Mucosa of descending colon (tissue), 3 donors: ENCODE data around the gene BBX. TPM values are rescaled to one million over a fixed set of nuclear protein-coding genes. Genes with fewer than 3 reads are reported as not detected.

Source experiments
- ATAC-seq: fragments of 200-7000 bp; cut with Tn5 transposase; one replicate; pipeline ENCODE4 v1.9.1; 2020; ENCODE audit warnings: mild to moderate bottlenecking, moderate library complexity
- DNase-seq, 3 donors: peaks; one replicate each; pipeline ENCODE4 v3.0.0-alpha.2; 2020
- H3K36me3 ChIP-seq: fragments of 200-600 bp; one replicate; pipeline ENCODE4 v1.8.0; 2021; ENCODE audit warnings: low read depth, mild to moderate bottlenecking
- H3K4me1 ChIP-seq: fragments of 200-600 bp; one replicate; pipeline ENCODE4 v1.8.0; 2021; ENCODE audit warnings: low read depth, mild to moderate bottlenecking
- H3K4me3 ChIP-seq: fragments of 200-600 bp; one replicate; pipeline ENCODE4 v1.8.0; 2021; ENCODE audit warnings: mild to moderate bottlenecking
- H3K9me3 ChIP-seq: fragments of 200-600 bp; one replicate; pipeline ENCODE4 v1.8.0; 2021; ENCODE audit warnings: mild to moderate bottlenecking
- intact Hi-C, 2 donors: fragments of 100-400 bp; cut with DNase I in 1 of 2; cut with micrococcal nuclease in 1 of 2; formaldehyde crosslinking; loops; one replicate each; pipeline versions ENCODE4 v1.11.0 to v1.11.1; 2022; cut with DNase I, micrococcal nuclease
- total RNA-seq, 3 donors: library from RNA; stranded (reverse); fragmentation: NEBNext Ultra II Directional in 2 of 3; extraction: Animal tissue kit (Norgen Biotek cat#: 25700) in 2 of 3; gene quantifications; one replicate each; pipeline versions ENCODE4 v1.2.1 to v1.2.4, GENCODE V29; 2021 to 2023
- TF ChIP-seq, protein P1 (sequence below): fragments of 200-600 bp; IDR thresholded peaks from one replicate; pipeline ENCODE4 v1.8.0; 2022; ENCODE audit warnings: antibody characterized with exemption, mild to moderate bottlenecking
- donor health status: DM: no; HTN: no; CAD: no; lungs with moderate emphysema.
- donor health status: DM: no; HTN: no; CAD: no.
- donor health status: DM: no; HTN: yes; CAD: no.

BBX gene
- total RNA-seq, 3 donors from 2014 or later, result 24.4 to 69.9 (median 26.0) TPM

DNA sequence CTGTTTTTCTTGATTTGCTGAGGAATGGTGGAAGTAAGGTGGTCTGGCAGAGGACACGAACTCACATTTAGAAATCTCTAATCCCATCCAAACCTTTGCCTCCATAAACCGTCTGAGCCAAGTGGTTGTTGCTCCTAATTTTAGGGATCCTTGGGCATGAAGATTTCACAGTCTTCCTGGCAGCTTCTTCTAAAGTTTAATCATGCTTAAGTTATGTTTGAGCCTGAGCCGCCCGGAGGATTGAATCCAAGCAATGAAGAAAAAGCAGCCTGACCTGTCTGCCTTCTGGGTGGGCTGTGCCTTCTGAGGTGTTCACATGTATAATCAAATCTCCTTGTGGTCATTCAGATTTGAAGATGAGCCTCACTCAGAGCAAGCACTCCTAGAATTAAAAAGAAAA is 319.1 kb downstream of the BBX start:
- no peak for DNase-seq
- Histone ChIP-seq H3K4me3 (no peak overlapping the region), H3K9me3 (no peaks in the 10 kb centered on the region), H3K36me3 (no peaks in the 10 kb centered on the region), H3K4me1 (no peaks in the 10 kb centered on the region)
- no peak for ATAC-seq
- intact Hi-C loops, result no loop called here
- TF ChIP-seq, protein P1, sequence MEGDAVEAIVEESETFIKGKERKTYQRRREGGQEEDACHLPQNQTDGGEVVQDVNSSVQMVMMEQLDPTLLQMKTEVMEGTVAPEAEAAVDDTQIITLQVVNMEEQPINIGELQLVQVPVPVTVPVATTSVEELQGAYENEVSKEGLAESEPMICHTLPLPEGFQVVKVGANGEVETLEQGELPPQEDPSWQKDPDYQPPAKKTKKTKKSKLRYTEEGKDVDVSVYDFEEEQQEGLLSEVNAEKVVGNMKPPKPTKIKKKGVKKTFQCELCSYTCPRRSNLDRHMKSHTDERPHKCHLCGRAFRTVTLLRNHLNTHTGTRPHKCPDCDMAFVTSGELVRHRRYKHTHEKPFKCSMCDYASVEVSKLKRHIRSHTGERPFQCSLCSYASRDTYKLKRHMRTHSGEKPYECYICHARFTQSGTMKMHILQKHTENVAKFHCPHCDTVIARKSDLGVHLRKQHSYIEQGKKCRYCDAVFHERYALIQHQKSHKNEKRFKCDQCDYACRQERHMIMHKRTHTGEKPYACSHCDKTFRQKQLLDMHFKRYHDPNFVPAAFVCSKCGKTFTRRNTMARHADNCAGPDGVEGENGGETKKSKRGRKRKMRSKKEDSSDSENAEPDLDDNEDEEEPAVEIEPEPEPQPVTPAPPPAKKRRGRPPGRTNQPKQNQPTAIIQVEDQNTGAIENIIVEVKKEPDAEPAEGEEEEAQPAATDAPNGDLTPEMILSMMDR, result no peak

DNA sequence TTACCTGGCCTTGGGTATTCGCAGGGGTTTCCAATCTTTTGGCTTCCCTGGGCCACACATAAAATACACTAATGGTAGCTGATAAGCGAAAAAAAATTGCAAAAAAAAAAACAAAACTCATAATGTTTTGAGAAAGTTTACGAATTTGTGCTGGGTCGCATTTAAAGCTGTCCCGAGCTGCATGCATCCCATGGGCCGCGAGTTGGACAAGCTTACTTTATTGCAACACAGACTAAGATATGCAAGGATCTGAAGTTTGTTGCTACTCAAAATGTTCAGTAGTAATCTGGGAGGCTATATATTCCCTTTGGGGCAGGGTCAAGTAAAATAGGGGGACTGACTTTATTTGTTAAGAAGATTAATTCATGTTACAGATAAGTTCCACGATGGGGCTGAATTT is 320.2 kb downstream of the BBX start:
- Histone ChIP-seq H3K9me3 (no peaks in the 10 kb centered on the region), H3K4me1 (no peaks in the 10 kb centered on the region), H3K36me3 (no peaks in the 10 kb centered on the region), H3K4me3 (no peak overlapping the region)
- no peak for DNase-seq
- intact Hi-C loops, result no loop called here
- ATAC-seq, result no peak
- TF ChIP-seq, protein P1, result no peak

DNA sequence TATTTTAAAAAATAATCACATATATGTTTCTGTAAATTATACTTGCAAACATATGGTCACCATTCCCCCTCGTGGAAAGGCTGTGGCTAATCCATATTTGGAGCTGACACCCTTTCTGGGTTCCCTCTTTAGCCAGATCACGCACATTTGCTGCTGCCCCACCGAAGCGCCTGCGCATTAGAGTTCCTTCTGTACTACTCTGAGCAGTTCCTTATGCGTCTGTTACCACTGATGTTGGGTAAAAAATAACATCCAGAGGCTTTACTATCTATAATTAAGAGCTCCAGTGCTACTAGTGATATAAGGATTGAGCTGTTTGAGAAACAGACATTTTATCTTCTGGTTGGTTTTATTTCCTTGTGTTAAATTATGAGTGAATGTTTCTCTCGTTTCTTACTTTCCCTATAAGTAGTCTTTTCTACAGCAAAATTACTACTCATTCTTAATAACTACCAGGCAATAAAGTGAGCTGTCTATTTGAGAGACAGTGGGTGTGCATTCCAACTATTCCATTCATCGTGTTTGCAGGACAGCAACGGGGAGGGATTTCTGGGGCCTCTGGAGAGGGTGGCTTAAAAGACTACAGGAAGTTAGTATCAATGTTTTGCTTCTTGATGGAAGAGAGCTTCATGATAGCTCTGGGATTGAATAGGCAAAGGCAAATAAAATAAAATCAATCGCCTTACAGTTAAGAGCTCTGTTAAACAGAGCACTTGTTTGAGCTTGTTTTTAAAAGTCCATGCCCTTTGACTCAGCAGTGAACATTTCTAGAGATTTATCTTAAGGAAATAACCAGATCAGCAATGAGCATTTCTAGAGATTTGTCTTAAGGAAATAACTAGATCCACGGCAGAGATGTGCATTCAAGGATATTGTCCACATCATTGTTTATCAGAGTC is 322.9 kb downstream of the BBX start:
- ATAC-seq, result no peak

DNA sequence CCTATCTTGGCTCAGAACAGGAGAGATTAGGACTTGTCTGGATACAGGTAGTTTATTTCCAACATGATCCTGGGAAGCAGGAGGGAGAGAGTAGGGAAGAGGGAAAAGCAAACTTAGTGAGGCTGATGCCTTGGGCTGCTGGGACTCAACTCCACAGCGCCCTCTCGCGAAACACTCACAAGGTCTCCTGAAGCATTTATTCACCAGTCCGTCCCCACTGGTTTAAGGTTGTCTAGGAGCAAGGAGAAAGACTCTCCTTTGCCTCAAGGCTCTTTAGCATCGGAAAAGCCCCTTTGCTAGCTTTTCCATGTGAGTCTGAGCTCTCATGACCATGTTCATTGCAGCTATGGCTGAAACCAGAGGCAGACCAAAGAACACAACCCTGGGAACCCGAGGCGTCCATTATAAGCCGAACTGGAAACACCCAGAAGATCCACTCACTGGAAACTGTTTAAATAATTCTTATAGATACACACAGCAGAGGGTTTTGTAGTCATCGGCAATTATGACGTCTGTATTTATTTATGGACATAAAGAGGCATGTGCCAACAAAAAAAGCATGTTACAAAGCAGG is 323.6 kb downstream of the BBX start:
- no peaks in the 10 kb centered on the region for H3K4me1 ChIP-seq
- TF ChIP-seq, protein P1, result peak; percentile 40
- peak; percentile 77 for ATAC-seq
- peak in 2 of 3 donors; percentile 71 to 82 for DNase-seq
- intact Hi-C loops, result no loop called here
- no peak overlapping the region for H3K4me3 ChIP-seq
- H3K9me3 ChIP-seq, result no peaks in the 10 kb centered on the region
- no peaks in the 10 kb centered on the region for H3K36me3 ChIP-seq

More for the DNA sequence above, 322.9 kb downstream of the BBX start:
- no peak for DNase-seq
- intact Hi-C loops, result no loop called here
- Histone ChIP-seq H3K4me1 (no peaks in the 10 kb centered on the region), H3K4me3 (no peak overlapping the region), H3K36me3 (no peaks in the 10 kb centered on the region), H3K9me3 (no peaks in the 10 kb centered on the region)
- TF ChIP-seq, protein P1, result no peak

DNA sequence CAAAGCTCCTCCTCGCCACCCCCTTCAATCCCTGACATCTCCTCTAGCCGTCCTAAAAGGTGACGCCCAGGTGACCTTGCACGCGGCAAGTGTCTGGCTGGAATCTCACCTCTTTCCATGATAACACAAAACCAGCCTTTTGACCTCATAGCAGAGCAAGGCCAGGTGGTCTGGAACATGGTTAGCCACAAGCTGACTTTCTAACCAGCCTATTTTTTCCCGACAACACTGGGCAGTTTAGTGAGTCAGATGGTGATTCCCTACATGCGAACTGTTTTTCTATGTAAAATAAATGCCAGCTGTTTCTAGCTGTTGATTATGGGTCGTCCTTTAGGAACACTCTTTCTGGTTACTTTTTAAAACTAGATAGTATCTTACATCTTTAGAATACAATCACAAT is 325.0 kb downstream of the BBX start:
- Histone ChIP-seq H3K36me3 (no peaks in the 10 kb centered on the region), H3K9me3 (no peaks in the 10 kb centered on the region), H3K4me3 (no peak overlapping the region), H3K4me1 (no peaks in the 10 kb centered on the region)
- TF ChIP-seq, protein P1, result no peak
- ATAC-seq (no peak), DNase-seq (no peak)
- intact Hi-C loops, result no loop called here
